Right ventricle myocardium superior (tissue), 1 donor: ENCODE measurements around the gene IGF2BP2. TPM values are rescaled to one million over a fixed set of nuclear protein-coding genes. Genes with fewer than 3 reads are reported as not detected.
"Not testable (repeated sequence)": the region's sequence is repeated elsewhere in the genome, so short reads cannot be mapped to it uniquely, and the experiment has no call there.

ENCODE experiments used
- ATAC-seq: fragments of 200-7000 bp; cut with Tn5 transposase; one replicate; pipeline ENCODE4 v1.9.1; 2020; ENCODE audit warnings: mild to moderate bottlenecking; ENCODE audit not compliant: poor library complexity
- DNase-seq: peaks from one replicate; pipeline ENCODE4 v3.0.0-alpha.2; 2020
- intact Hi-C: fragments of 100-400 bp; cut with DNase I; formaldehyde crosslinking; loops from one replicate; pipeline ENCODE4 v1.11.2; 2022
- long read RNA-seq: library from polyadenylated mRNA; unstranded; transcript quantifications from one replicate; pipeline ENCODE4 v2.0.0, GENCODE V29; 2021
- total RNA-seq: library from RNA; stranded (reverse); fragmentation: NEBNext Ultra II Directional; extraction: Animal tissue kit (Norgen Biotek cat#: 25700); gene quantifications from one replicate; pipeline ENCODE4 v1.2.1, GENCODE V29; 2021
- donor health status: DM: no; HTN: yes; CAD: no; lungs with severe emphysema.

Gene IGF2BP2
- 18.7 TPM for total RNA-seq
- long read RNA-seq, transcript IGF2BP2-202 (16 exons, 3,688 nt), result major isoform, 5 of 22 reads
- long read RNA-seq, transcript IGF2BP2-201 (15 exons, 3,291 nt), result major isoform, 5 of 22 reads
- long read RNA-seq, partial matches to known transcripts, result 5 of 22 reads
- long read RNA-seq, other reads (novel, unspliced or antisense), result 7 of 22 reads

DNA sequence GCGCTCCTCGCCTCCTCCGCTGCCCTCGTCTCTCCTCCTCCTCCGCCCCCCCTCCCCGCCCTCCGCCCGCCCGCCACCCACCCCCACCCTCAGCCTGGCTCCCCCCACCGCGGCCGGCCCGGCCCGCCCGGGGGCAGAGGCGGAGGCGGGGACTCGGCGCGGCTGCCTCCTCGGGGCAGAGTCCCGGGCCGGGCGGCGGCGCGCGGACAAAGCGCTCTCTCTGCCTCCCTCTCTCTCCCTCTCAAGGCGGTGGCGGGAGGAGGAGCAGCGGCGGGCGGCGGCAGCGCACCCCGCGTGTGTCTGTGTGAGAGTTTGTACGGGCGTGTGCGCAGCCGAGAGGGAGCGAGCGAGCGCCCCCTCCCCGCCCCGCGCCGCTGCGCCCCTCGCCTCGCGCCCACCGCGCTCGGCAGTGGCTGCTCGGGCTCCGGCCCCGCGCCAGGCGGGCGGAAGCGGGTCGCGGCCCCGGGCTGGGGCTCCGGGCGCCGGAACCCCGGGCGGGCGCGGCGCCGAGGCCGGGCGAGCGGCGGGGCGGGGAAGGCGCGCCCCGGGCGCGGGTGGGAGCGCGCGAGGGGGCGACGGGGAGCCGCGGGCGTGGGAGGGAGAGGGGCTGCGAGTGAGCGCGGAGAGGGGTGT lies at the start of gene IGF2BP2:
IGF2BP2 (minus strand) TSS at position 37 of the 633 bp plus-strand sequence. CDS start 82 bp downstream, outside the sequence.
- intact Hi-C loops, result loop anchor here (10.0 kb wide), 1 partner anchor 90 kb away; no protein-coding TSS in a partner anchor
- DNase-seq (peak; percentile 83), ATAC-seq (peak; percentile 84)

DNA sequence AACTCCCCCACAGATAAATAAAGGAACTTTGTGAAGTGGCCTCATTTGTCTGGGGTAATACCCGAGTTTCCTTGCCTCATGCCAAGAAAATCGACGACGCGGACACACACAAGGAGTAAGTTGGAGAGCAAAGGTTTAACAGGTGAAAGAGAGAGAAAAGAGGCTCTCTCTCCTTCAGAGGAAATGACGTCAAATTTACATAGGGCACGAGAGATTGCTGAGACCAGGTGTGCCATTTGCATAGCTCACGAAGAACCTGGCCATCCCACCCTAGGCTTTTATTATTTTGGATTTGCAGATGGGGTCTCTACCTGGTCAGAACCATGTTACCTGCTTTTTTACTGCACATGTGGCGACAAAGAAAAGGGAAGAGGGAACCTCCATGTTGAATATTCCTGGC lies 49.3 kb upstream of the IGF2BP2 start:
- intact Hi-C loops, result no loop called here
- DNase-seq (no peak), ATAC-seq (no peak)

DNA sequence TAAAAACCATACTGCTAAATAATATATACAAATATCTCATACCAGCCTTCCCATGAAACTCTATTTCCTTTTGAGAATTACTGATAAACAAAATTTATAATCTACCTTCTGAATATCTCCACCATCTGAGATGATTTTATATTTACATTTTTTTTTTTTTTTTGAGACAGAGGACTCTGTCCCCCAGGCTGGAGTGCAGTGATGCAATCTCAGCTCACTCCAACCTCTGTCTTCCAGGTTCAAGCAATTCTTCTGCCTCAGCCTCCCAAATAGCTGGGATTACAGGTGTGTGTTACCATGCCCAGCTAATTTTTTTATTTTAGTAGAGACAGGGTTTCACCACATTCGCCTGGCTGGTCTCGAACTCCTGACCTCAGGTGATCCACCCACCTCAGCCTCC lies 42.8 kb upstream of the IGF2BP2 start:
- no peak for DNase-seq
- intact Hi-C loops, result no loop called here
- no peak for ATAC-seq

DNA sequence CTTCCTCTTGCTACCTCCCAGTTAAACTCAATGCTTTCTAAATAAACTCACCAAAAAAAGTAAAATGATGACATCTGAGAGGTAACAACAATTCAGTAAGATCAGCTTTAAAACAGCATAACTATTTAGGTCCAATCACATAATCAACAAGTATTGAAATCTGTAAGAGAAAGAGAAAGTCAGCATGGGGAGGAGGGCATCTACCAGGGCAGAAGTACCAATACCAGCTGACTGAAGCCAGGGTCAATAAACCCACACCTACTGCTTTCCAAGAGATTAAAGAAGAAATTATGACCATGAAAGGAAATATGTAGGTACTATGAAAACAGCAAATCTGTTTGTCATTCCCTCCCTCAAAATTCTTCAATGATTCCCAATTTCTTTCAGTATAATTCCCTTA lies 42.2 kb upstream of the IGF2BP2 start:
- intact Hi-C loops, result no loop called here
- ATAC-seq, result no peak
- DNase-seq, result no peak

DNA sequence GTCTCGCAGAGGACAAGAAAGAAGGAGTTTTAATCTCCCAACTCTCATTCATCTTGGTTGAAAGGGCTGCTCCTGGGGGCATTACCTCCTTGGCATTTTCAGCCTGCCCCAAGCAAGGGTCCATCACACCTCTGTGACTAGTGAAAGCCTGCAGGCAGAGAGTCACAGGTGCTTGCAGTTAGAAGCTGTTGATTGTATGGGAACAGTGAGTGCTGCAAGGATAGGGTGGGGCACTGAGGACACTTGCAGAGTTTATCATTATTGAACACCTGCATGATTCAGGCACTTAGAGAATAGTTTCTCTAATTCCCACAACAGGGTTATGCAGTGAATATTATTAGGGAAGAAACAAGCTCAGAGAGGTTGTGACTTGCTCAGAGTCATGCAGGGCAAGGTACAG lies 41.7 kb upstream of the IGF2BP2 start:
- no peak for DNase-seq
- intact Hi-C loops, result no loop called here
- no peak for ATAC-seq

DNA sequence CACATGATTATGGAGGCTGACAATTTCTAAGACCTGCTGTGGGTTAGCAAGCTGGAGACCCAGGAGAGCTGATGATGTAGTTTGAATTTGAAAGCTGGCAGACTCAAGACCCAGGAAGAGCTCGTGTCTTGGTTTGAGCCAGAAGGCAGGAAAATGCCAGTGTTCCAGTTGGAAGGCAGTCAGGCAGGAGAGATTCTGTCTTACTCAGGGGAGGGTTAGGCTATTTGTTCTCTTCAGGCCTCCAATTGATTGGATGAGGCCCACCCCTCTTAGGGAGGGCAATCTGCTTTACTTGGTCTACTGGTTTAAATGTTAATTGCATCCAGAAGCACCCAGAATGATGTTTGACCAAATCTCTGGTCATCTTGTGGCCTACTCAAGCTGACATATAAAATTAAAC lies 40.4 kb upstream of the IGF2BP2 start:
- intact Hi-C loops, result no loop called here
- no peak for ATAC-seq

DNA sequence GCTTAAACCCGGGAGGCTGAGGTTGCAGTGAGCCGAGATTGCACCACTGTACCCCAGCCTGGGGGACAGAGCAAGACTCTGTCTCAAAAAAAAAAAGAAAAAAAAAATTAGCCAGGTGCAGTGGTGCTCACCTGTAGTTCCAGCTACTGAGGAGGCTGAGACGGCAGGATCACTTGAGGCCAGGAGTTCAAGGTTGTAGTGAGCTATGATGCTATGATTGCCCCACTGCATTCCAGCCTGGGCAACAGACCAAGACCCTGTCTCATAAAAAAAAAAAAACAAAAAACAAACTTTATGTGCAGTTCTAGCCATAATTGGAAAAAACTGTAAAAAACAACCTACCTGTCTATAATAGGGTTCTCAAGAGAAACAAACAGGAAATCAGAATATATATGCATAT lies 39.9 kb upstream of the IGF2BP2 start:
- ATAC-seq (no peak), DNase-seq (no peak)
- intact Hi-C loops, result no loop called here

More for the DNA sequence above, 40.4 kb upstream of the IGF2BP2 start:
- no peak for DNase-seq

DNA sequence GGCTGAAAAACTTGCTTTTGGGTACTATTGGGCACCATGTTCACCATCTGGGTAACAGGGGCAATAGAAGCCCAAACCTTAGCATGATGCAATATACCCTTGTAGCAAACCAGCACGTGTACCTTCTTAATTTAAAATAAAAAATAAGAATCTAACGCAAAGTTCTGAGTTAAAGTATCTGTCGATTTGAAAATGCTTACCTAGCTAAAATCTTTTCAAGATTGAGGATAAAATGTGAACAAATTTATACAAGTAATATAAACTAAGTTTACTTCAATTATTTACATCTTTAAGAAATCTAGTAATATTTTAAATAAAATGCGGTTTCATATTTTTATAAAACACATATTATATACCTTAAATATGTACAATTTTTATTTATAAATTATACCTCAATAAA lies 38.1 kb upstream of the IGF2BP2 start:
- no peak for ATAC-seq
- intact Hi-C loops, result no loop called here
- DNase-seq, result no peak

DNA sequence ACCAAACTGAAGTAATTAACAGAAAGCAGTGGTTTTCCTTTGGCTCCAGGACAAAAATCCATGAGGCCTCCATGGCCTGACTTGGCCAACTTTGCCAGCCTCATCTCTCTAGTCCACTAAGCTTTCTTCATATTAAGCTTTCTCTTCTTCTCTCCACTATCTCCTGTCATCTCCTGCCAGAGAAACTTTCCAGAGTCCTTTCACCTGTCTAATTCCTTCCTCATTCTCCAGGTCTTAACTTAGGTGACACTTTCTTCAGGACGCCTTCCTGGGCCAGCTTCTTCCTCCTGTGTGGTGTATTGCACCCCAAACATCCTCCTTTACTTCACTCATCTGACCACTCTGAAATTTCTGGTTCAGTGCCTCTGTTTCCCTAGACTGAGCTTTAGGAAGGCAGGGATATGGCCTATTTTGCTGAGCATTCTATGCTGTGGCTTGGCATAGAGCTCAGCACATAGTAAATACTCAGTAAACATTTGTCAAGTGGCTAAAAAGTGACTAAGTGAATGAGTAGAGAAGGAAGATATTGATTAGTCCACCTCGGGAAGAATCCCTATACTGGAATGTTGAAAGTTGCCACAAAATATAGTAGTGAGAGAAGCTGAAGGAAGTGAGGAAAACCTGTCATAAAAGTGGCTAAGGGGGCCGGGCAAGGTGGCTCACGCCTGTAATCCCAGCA lies 34.6 kb upstream of the IGF2BP2 start:
- DNase-seq (no peak), ATAC-seq (no peak)
- intact Hi-C loops, result no loop called here

DNA sequence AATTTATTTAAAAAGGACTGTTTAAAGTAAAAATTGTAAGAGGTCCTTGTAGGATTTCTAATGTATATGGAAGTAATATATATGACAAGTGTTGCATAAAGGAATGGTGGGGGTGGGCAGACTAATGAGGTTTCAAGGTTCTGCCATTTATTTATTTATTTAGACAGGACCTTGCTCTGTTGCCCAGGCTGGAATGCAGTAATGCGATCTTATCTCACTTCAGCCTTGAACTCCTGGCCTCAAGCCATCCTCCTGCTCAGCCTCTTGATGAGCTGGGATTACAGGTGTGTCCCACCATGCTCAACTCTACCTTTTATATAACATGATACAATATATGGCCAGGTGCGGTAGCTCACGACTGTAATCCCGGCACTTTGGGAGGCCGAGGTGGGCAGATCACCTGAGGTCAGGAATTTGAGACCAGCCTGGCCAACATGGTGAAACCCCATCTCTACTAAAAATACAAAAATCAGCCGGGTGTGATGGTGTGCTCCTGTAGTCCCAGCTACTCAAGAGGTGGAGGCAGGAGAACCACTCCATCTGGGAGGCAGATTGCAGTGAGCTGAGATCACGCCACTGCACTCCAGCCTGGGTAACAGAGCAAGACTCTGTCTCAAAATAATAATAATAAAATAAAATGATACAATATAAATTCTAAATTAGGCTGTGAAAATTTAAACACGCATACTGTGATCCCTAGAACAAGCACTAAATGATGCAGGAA lies 33.8 kb upstream of the IGF2BP2 start:
- no peak for DNase-seq
- ATAC-seq, result no peak
- intact Hi-C loops, result no loop called here

DNA sequence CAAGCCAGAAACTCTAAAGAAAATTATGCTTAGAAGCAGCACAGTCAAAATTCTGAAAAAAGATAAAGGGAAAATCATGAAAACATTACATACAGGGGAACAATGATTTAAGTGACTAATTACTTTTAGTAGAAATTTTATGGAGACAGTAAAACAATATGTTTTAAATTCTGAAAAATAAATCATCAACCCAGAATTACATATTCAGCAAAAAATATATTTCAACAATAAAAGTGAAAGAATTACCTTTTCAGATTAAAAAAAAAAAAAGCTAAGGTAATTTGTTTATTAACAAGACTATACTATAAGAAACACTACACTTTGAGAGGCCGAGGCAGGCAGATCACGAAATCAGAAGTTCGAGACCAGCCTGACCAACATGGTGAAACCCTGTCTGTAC lies 32.4 kb upstream of the IGF2BP2 start:
- ATAC-seq, result no peak
- DNase-seq, result no peak
- intact Hi-C loops, result no loop called here

DNA sequence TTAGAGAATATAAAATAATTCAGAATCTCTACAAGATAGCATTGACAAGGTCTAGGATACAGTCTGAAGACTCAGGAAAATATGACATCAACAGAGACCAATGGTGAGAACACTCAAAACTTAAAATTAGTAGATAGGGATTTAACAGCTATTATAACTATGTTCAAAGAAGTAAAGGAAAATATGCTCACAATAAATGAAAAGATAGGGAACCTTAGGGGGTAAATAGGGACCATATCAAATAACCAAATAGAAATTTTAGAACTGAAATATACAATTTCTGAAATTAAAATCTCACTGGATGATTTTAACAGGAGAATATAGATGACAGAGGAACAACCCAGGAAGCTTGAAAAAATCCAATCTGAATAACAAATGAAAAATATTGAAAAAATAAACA lies 31.8 kb upstream of the IGF2BP2 start:
- intact Hi-C loops, result no loop called here
- no peak for ATAC-seq

DNA sequence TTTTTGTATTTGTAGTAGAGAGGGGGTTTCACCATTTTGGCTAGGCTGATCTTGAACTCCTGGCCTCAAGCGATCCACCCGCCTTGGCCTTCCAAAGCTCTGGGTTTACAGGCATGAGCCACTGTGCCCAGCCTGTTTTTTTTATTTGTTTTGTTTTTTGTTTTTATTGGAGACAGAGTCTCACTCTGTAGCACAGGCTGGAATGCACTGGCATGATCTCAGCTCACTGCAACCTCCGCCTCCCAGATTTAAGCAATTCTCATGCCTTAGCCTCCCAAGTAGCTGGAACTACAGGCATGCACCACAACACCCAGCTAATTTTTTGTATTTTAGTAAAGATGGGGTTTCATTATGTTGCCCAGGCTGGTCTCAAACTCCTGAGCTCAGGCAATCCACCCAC lies 28.9 kb upstream of the IGF2BP2 start:
- ATAC-seq, intact Hi-C loops, DNase-seq: not testable (repeated sequence)

More for the DNA sequence above, 31.8 kb upstream of the IGF2BP2 start:
- no peak for DNase-seq

DNA sequence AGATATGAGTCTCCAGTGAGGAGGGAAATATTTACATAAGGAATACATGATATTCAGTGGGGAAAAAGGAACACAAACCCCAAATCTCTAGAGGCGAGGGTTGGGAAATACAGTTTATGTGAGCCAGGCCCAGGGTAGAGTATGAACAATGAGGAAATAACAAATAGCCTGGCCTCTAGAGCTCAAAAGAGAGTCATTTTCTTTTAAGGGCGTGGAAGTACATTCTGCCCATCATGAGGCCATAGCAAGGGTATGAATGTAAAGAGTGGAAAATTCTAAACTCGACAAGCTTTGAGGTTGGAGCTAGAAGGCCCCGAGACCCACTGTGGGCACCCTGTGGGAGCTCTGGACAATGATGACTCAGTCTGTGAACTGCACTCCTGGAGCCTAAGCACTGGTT lies 27.8 kb upstream of the IGF2BP2 start:
- intact Hi-C loops, result no loop called here
- no peak for DNase-seq
- no peak for ATAC-seq

DNA sequence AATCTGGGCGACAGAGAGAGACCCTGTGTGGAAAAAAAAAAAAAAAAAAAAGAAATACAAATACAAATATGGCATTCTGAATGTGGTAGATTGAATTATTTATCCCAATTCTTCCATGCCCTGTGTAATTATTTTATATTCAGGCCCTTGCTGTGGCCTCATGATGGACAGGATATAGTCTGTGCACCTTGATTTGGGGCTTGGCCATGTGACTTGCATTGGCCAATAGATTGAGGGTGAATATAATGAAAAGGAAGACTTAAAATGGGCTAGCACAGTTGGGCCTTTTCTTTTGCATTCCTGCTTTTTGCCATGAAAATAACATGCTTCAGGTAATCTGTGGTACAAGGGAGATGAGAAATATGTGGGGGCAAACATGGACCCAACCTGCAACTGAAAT lies 27.1 kb upstream of the IGF2BP2 start:
- no peak for DNase-seq
- no peak for ATAC-seq
- intact Hi-C loops, result no loop called here

DNA sequence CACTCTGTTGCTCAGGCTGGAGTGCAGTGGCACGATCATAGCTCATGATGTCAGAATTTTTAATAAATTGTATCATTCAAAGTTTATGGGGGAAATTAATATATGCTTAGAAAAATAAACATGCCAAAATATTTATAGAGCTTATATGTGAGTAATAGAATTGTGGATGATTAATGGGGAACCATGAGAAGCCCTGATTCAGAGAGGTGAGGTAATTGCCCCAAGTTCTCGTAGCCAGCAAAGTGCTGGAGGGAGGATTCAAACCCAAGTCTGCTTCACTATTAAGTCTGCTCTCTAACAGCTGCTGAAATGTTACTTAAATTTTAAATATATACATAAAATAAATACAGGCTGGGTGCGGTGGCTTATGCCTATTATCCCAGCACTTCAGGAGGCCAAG lies 26.2 kb upstream of the IGF2BP2 start:
- ATAC-seq (no peak), DNase-seq (no peak)
- intact Hi-C loops, result no loop called here

DNA sequence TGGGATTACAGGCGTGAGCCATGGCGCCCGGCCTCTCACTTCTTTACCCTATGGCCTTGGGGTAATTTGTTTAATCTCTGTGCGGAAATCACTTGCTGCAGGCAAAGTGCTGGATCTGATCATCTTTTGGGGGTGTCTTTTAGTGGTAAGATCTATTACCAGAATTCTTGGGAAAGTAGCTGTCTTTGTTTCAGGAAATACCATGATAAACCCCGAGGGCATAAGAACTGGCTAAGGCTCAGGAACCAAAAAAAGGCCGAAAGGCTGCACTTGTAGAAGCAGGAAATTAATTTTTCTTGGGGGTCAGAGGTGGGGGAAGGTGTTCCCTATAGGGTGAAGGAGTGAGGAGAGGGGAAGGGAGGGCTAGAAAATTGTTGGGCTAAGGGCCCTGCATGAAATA lies 22.7 kb upstream of the IGF2BP2 start:
- ATAC-seq, result no peak
- intact Hi-C loops, result no loop called here

DNA sequence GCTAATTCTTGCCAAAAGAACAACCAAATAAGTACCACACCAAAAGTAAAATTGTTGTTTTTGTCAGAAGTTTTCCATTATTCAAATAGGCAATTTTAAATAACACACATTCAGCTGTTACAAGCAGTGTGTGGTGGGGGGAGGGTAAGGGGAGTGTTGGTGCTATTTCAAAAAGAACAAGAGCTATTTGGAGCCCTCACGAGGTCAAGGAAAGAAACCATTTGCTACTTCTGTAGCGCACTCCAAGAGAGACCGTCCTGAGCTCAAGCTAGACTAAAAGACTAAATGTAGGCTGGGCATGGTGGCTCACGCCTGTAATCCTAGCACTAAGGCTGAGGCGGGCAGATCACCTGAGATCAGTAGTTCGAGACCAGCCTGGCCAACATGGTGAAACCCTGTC lies 21.2 kb upstream of the IGF2BP2 start:
- no peak for ATAC-seq
- no peak for DNase-seq
- intact Hi-C loops, result no loop called here

More for the DNA sequence above, 22.7 kb upstream of the IGF2BP2 start:
- no peak for DNase-seq

DNA sequence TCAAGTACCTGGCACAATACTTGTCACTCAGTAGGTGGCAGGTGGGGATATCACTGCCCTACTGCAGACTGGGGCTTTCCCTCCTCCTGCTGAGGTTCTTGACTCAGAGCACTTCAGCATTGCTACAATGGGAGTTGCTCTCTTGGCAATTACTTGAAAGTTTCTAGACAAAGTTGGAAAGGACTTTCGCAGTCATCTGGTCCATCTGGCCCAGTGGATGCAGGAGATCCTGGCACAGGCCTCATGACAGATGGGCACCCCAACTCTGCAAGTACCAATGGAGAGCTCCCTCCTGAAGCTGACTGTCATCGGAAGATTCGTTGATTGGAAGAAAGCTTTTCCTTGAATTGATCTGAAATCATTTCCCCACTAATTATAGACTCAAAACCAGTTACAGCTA lies 19.2 kb upstream of the IGF2BP2 start:
- ATAC-seq (no peak), DNase-seq (no peak)
- intact Hi-C loops, result no loop called here

DNA sequence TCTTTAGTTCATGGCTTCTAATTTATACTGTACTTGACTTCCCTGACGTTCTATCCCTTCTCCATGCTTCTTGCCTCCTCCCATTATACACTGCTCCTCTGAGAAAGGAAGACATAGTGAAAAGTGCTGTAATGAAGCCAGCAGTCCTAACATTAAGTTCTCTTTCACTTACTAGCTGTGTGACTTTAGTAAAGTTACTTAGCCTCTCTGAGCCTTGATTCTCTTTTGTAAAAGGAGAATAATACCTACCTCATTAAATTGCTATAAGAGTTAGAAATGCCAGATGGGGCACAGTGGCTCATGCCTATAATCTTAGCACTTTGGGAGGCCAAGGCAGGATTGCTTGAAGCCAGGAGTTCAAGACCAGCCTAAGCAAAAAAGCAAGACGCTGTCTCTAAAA lies 18.8 kb upstream of the IGF2BP2 start:
- intact Hi-C loops, result no loop called here
- no peak for ATAC-seq
- DNase-seq, result no peak
